Raji (cell line): ENCODE measurements around the gene UCN.

Source experiments
- POLR2A ChIP-seq: IDR thresholded peaks from 2 replicates; pipeline ENCODE4 v1.6.1; 2011; ENCODE audit warnings: low read depth, low read length, control low read depth; ENCODE audit not compliant: insufficient read depth

Gene UCN

GRCh38 chr2:27298391-27299080 lies 9.7 kb downstream of the UCN start:
- TF ChIP-seq POLR2A, result no peak

- no peak for TF ChIP-seq POLR2A
Measured at GRCh38 chr2:27297195-27297594, 11.1 kb downstream of the UCN start.

- TF ChIP-seq POLR2A, result no peak
Measured at GRCh38 chr2:27296481-27296880, 11.8 kb downstream of the UCN start.

GRCh38 chr2:27294928-27295327 lies 13.3 kb downstream of the UCN start:
- no peak for TF ChIP-seq POLR2A

GRCh38 chr2:27291865-27292264 lies 16.4 kb downstream of the UCN start:
- TF ChIP-seq POLR2A, result no peak

GRCh38 chr2:27290549-27290948 lies 17.7 kb downstream of the UCN start:
- TF ChIP-seq POLR2A, result no peak

GRCh38 chr2:27288610-27289009 lies 19.6 kb downstream of the UCN start:
- TF ChIP-seq POLR2A, result no peak

- TF ChIP-seq POLR2A, result no peak
Measured at GRCh38 chr2:27285481-27285880, 22.8 kb downstream of the UCN start.

- no peak for TF ChIP-seq POLR2A
Measured at GRCh38 chr2:27284996-27285395, 23.2 kb downstream of the UCN start.

GRCh38 chr2:27282892-27283291 lies 25.4 kb downstream of the UCN start:
- no peak for TF ChIP-seq POLR2A

GRCh38 chr2:27281855-27282559 lies 26.2 kb downstream of the UCN start, which contains the start of gene TRIM54:
Gene TRIM54 (plus strand): TSS chr2:27282429. CDS start chr2:27282732, 303 bp downstream.
- no peak for TF ChIP-seq POLR2A

GRCh38 chr2:27281442-27281841 lies 26.8 kb downstream of the UCN start:
- TF ChIP-seq POLR2A, result no peak

GRCh38 chr2:27280826-27281225 lies 27.4 kb downstream of the UCN start:
- no peak for TF ChIP-seq POLR2A

GRCh38 chr2:27278010-27278409 lies 30.2 kb downstream of the UCN start:
- TF ChIP-seq POLR2A, result no peak

GRCh38 chr2:27275211-27276150 lies 32.8 kb downstream of the UCN start, which contains the start of gene DNAJC5G:
Gene DNAJC5G (plus strand): TSS chr2:27275433. CDS start chr2:27276729, 1,296 bp downstream.
- TF ChIP-seq POLR2A, result no peak
